H1 (cell line): ENCODE data around the gene CACNA1C. TPM values are rescaled to one million over a fixed set of nuclear protein-coding genes. Genes with fewer than 3 reads are reported as not detected.

ENCODE experiments used
- CTCF ChIA-PET: fragments of 300-600 bp; sonication (Branson Sonifier 250); formaldehyde crosslinking; loops from one replicate; lab custom pipeline; 2021; ENCODE audit not compliant: partially characterized antibody; lab: Charles Lee
- POLR2A ChIA-PET: fragments of 300-600 bp; sonication (Branson Sonifier 250); formaldehyde crosslinking; loops from one replicate; lab custom pipeline; 2021; ENCODE audit warnings: inconsistent platforms; ENCODE audit not compliant: partially characterized antibody; lab: Charles Lee
- DNase-seq, 2 experiments: peaks; one replicate each; pipeline versions ENCODE4 v3.0.0 to v3.0.0-alpha.2; 2010 to 2022; ENCODE audit warnings: low spot score in 2 of 2, low read depth in 1 of 2, mixed read lengths in 1 of 2
- FAIRE-seq: peaks from 2 replicates; lab custom pipeline; 2011; peaks lifted over from hg19 to GRCh38; lab: Jason Lieb, UNC
- H2AFZ ChIP-seq: 2 replicates; pipeline ENCODE4 v1.8.1; 2012; ENCODE audit warnings: low read length, inconsistent platforms
- H2AK5ac ChIP-seq: 2 replicates; pipeline ENCODE4 v1.6.1; 2013; ENCODE audit warnings: low read depth, low read length
- H2BK120ac ChIP-seq: replicated peaks from 2 replicates; pipeline ENCODE3; 2013; ENCODE audit warnings: low read depth, low read length, inconsistent platforms
- H2BK12ac ChIP-seq: 2 replicates; pipeline ENCODE4 v1.6.1; 2013; ENCODE audit warnings: low read depth, low read length
- H2BK15ac ChIP-seq: 2 replicates; pipeline ENCODE4 v1.6.1; 2013; ENCODE audit warnings: low read length
- H2BK20ac ChIP-seq: 2 replicates; pipeline ENCODE4 v1.6.1; 2013; ENCODE audit warnings: low read length
- H2BK5ac ChIP-seq: 2 replicates; pipeline ENCODE4 v1.6.1; 2013; ENCODE audit warnings: low read depth, low read length
- H3K14ac ChIP-seq: 2 replicates; pipeline ENCODE4 v1.6.1; 2013; ENCODE audit warnings: inconsistent platforms; ENCODE audit not compliant: insufficient read length
- H3K18ac ChIP-seq: 2 replicates; pipeline ENCODE4 v1.6.1; 2013; ENCODE audit warnings: low read length; ENCODE audit errors: extremely low read depth
- H3K23ac ChIP-seq: 2 replicates; pipeline ENCODE4 v1.6.1; 2013; ENCODE audit warnings: inconsistent platforms; ENCODE audit not compliant: insufficient read length
- H3K23me2 ChIP-seq: 2 replicates; pipeline ENCODE4 v1.6.1; 2013; ENCODE audit warnings: low read depth, low read length
- H3K27ac ChIP-seq: 2 replicates; pipeline ENCODE4 v1.6.1; 2011; ENCODE audit warnings: low read depth, low read length, inconsistent platforms
- H3K27me3 ChIP-seq, 4 experiments: replicated peaks in 1 of 4; 1 replicate in 1 of 4; 2 replicates in 3 of 4; pipeline versions ENCODE4 v1.6.1 to v1.8.1; 2011 to 2013; ENCODE audit warnings: low read length in 3 of 4, mild to moderate bottlenecking in 3 of 4, inconsistent platforms in 2 of 4, mixed read lengths in 2 of 4, moderate library complexity in 1 of 4; ENCODE audit not compliant: control insufficient read depth in 3 of 4, insufficient read depth in 3 of 4; ENCODE audit errors: extremely low read depth in 1 of 4
- H3K36me3 ChIP-seq, 4 experiments: 2 replicates each; pipeline versions ENCODE4 v1.6.1 to v1.8.1; 2011 to 2013; ENCODE audit warnings: mild to moderate bottlenecking in 4 of 4, low read length in 3 of 4, moderate library complexity in 2 of 4, control low read depth in 1 of 4, inconsistent platforms in 1 of 4; ENCODE audit not compliant: insufficient read depth in 4 of 4, control insufficient read depth in 2 of 4
- H3K4ac ChIP-seq: replicated peaks from 2 replicates; pipeline ENCODE3; 2013; ENCODE audit warnings: low read length, low read depth, mixed read lengths, inconsistent platforms; ENCODE audit not compliant: insufficient read length
- H3K4me1 ChIP-seq, 4 experiments: replicated peaks in 1 of 4; 1 replicate in 1 of 4; 2 replicates in 3 of 4; pipeline versions ENCODE4 v1.6.1 to v1.8.1; 2011 to 2013; ENCODE audit warnings: low read length in 3 of 4, inconsistent platforms in 2 of 4, mixed read lengths in 1 of 4; ENCODE audit not compliant: insufficient read depth in 4 of 4, control insufficient read depth in 3 of 4
- H3K4me2 ChIP-seq, 2 experiments: 2 replicates each; pipeline versions ENCODE4 v1.6.1 to v1.8.1; 2011 to 2013; ENCODE audit warnings: low read depth in 2 of 2, low read length in 2 of 2, control low read depth in 1 of 2, inconsistent platforms in 1 of 2, mild to moderate bottlenecking in 1 of 2; ENCODE audit not compliant: insufficient read depth in 1 of 2
- H3K4me3 ChIP-seq, 4 experiments: fragments of 200-600, 300-600 bp in 1 of 4; sonication (generic), shearing (Covaris generic), sonication (Bioruptor Twin) in 1 of 4; 2 replicates each; pipeline versions ENCODE4 v1.5.1 to v1.8.1; 2011 to 2016; ENCODE audit warnings: low read length in 4 of 4, low read depth in 3 of 4, control low read depth in 2 of 4, inconsistent platforms in 2 of 4, mild to moderate bottlenecking in 2 of 4, mixed read lengths in 1 of 4, moderate library complexity in 1 of 4; ENCODE audit not compliant: insufficient read depth in 2 of 4; ENCODE audit errors: extremely low read depth in 1 of 4
- H3K56ac ChIP-seq: replicated peaks from 2 replicates; pipeline ENCODE3; 2013; ENCODE audit warnings: low read depth, mild to moderate bottlenecking, mixed read lengths, low read length, inconsistent platforms; ENCODE audit not compliant: insufficient read length
- H3K79me1 ChIP-seq: 2 replicates; pipeline ENCODE4 v1.6.1; 2013; ENCODE audit warnings: low read depth, low read length, control low read depth
- H3K79me2 ChIP-seq, 2 experiments: 2 replicates each; pipeline versions ENCODE4 v1.6.1 to v1.8.1; 2012 to 2013; ENCODE audit warnings: low read length in 2 of 2, mild to moderate bottlenecking in 2 of 2, inconsistent platforms in 1 of 2; ENCODE audit not compliant: insufficient read depth in 2 of 2, control insufficient read depth in 1 of 2
- H3K9ac ChIP-seq, 4 experiments: replicated peaks in 1 of 4; 1 replicate in 1 of 4; 2 replicates in 3 of 4; pipeline versions ENCODE4 v1.6.1 to v1.8.1; 2011 to 2013; ENCODE audit warnings: low read depth in 3 of 4, low read length in 3 of 4, control low read depth in 2 of 4, mild to moderate bottlenecking in 2 of 4, moderate library complexity in 2 of 4, inconsistent platforms in 1 of 4; ENCODE audit errors: extremely low read depth in 1 of 4
- H3K9me3 ChIP-seq, 2 experiments: 2 replicates each; pipeline versions ENCODE4 v1.6.1 to v1.8.1; 2012 to 2013; ENCODE audit warnings: mild to moderate bottlenecking in 2 of 2, moderate library complexity in 2 of 2, control low read depth in 1 of 2, inconsistent platforms in 1 of 2, low read depth in 1 of 2, low read length in 1 of 2, mixed read lengths in 1 of 2; ENCODE audit not compliant: insufficient read depth in 2 of 2
- H4K20me1 ChIP-seq, 2 experiments: replicated peaks in 1 of 2; 2 replicates each; pipeline versions ENCODE3 to v1.8.1; 2011 to 2013; ENCODE audit warnings: inconsistent platforms in 2 of 2, low read length in 2 of 2, mild to moderate bottlenecking in 1 of 2; ENCODE audit not compliant: insufficient read depth in 2 of 2, control insufficient read depth in 1 of 2
- H4K5ac ChIP-seq: 2 replicates; pipeline ENCODE4 v1.6.1; 2013; ENCODE audit warnings: low read length, low read depth, mixed read lengths, inconsistent platforms; ENCODE audit not compliant: insufficient read length
- H4K8ac ChIP-seq: 2 replicates; pipeline ENCODE4 v1.8.0; 2013; ENCODE audit warnings: mild to moderate bottlenecking, moderate library complexity, low read length, inconsistent platforms; ENCODE audit not compliant: insufficient read depth; ENCODE audit errors: extremely low read depth
- H4K91ac ChIP-seq: replicated peaks from 2 replicates; pipeline ENCODE3; 2013; ENCODE audit warnings: low read length, mixed read lengths, inconsistent platforms; ENCODE audit not compliant: insufficient read length
- ATF2 ChIP-seq: IDR thresholded peaks from 2 replicates; pipeline ENCODE4 v1.6.1; 2012; ENCODE audit warnings: low read length, inconsistent platforms
- CBX8 ChIP-seq: fragments of 300-800, 300-1000 bp; sonication (generic); IDR thresholded peaks from 2 replicates; pipeline ENCODE4 v1.7.1; 2016; ENCODE audit warnings: low read depth, low read length, borderline replicate concordance
- CHD2 ChIP-seq: IDR thresholded peaks from 2 replicates; pipeline ENCODE4 v1.6.1; 2012; ENCODE audit warnings: low read length, improper control_type of control experiment
- CREB1 ChIP-seq: IDR thresholded peaks from 2 replicates; pipeline ENCODE4 v1.6.1; 2012; ENCODE audit warnings: inconsistent platforms
- CTBP2 ChIP-seq: IDR thresholded peaks from 2 replicates; pipeline ENCODE4 v1.7.0; 2011; ENCODE audit warnings: borderline replicate concordance, mild to moderate bottlenecking, moderate library complexity, mixed read lengths, low read length; ENCODE audit not compliant: insufficient read depth, insufficient read length
- KDM5A ChIP-seq: fragments of 200-600 bp; IDR thresholded peaks from 2 replicates; pipeline ENCODE4 v1.7.1; 2012; ENCODE audit warnings: mild to moderate bottlenecking, low read length, inconsistent platforms, mixed read lengths
- MAFK ChIP-seq: IDR thresholded peaks from 2 replicates; pipeline ENCODE4 v1.6.1; 2012; ENCODE audit warnings: low read depth, mild to moderate bottlenecking, improper control_type of control experiment, low read length
- SUZ12 ChIP-seq: fragments of 200-600 bp; sonication (generic); IDR thresholded peaks from 2 replicates; pipeline ENCODE4 v1.6.1; 2012; ENCODE audit warnings: mild to moderate bottlenecking, inconsistent platforms, low read length, moderate library complexity, mixed read lengths
- YY1 ChIP-seq: IDR thresholded peaks from 2 replicates; pipeline ENCODE4 v1.6.1; 2011; ENCODE audit warnings: low read depth, mild to moderate bottlenecking, low read length
- WGBS, 2 experiments: shearing (Covaris generic) in 1 of 2; methylation state at CpG; one replicate each; pipeline versions ENCODE4 v1.1.6 to v1.1.7; 2013 to 2015; ENCODE audit warnings: low lambda C conversion rate in 2 of 2, mixed read lengths in 2 of 2, inconsistent platforms in 1 of 2, low coverage in 1 of 2, missing lambda C conversion rate in 1 of 2; ENCODE audit not compliant: insufficient replicate concordance in 2 of 2, insufficient coverage in 1 of 2, insufficient read length in 1 of 2; ENCODE audit errors: extremely low coverage in 1 of 2, missing lambda C conversion rate in 1 of 2; 5-methylcytosine and 5-hydroxymethylcytosine counted together
- polyA plus RNA-seq, 7 experiments: library from polyadenylated mRNA; depleted of rRNA in 3 of 7; stranded (reverse) in 5 of 7; unstranded in 2 of 7; fragments of >200 nt in 5 of 7; fragments of 200-250 nt in 2 of 7; gene quantifications; 1 replicate in 5 of 7; 2 replicates in 1 of 7; 4 replicates in 1 of 7; pipeline versions ENCODE4 v1.2.1 to v1.2.3, GENCODE V29; 2011 to 2013; ENCODE audit warnings: missing spikeins in 2 of 7, mixed read lengths in 2 of 7
- total RNA-seq: library from RNA; stranded (reverse); fragmentation: NEBNext Ultra II Directional; extraction: Animal tissue kit (Norgen Biotek cat#: 25700); gene quantifications from 2 replicates; pipeline ENCODE4 v1.2.1, GENCODE V29; 2021

CACNA1C gene
- total and polyA plus RNA-seq, 2 of the 8 experiments (the other 6 are each of a cell fraction or from before 2014, with no cell fraction given) = 1.3 TPM

- Histone ChIP-seq H3K27me3 (no peaks in the 10 kb centered on the region), H4K5ac (no peak overlapping the region), H3K4me2 (no peak overlapping the region), H3K79me1 (peaks cover 3% of the 10 kb centered on the region; the same call in 1 of the 2 replicates), H3K79me2 (no peaks in the 10 kb centered on the region), H2BK15ac (no peak overlapping the region), H3K9ac (no peak overlapping the region), H2BK20ac (no peak overlapping the region), H3K23ac (no peak overlapping the region), H3K36me3 (no peaks in the 10 kb centered on the region), H3K27ac (no peak overlapping the region), H2BK120ac (no peak overlapping the region), H3K9me3 (peaks cover 4 to 5% of the 10 kb centered on the region in 2 experiments; a peak in 3 of 4 replicates), H2BK12ac (no peak overlapping the region), H3K18ac (no peak overlapping the region), H4K91ac (no peak overlapping the region), H2AFZ (no peak overlapping the region), H3K23me2 (no peaks in the 10 kb centered on the region), H3K4ac (no peak overlapping the region), H4K8ac (no peak overlapping the region), H3K4me3 (no peak overlapping the region; a peak in 1 of 8 replicates), H3K4me1 (peaks cover 0 to 10% (median 5%) of the 10 kb centered on the region in 4 experiments; a peak in 4 of 7 replicates), H3K14ac (no peak overlapping the region), H2AK5ac (no peak overlapping the region), H3K56ac (no peak overlapping the region), H4K20me1 (no peaks in the 10 kb centered on the region), H2BK5ac (no peak overlapping the region)
- DNase-seq = no peak
- WGBS, 2 experiments = 85% methylated on average over 8 of the region's 8 CpGs; no CpG with 5 or more reads in 1 of the 2 experiments
- no peak for FAIRE-seq
- CTCF ChIA-PET = interaction anchor here (0.8 to 1.6 kb wide), 9 partner anchors 8 to 312 kb away, joined by 3 to 6 read pairs (median 3); no protein-coding TSS in a partner anchor
- POLR2A ChIA-PET = interaction anchor here (1.0 kb wide), 1 partner anchor 160 kb away, joined by 3 read pairs; no protein-coding TSS in a partner anchor
- TF ChIP-seq CTBP2 (no peak), YY1 (no peak), CHD2 (no peak), CBX8 (no peak), ATF2 (no peak), CREB1 (no peak), SUZ12 (no peak), MAFK (no peak), KDM5A (no peak)
These were observed 198.9 kb downstream of the CACNA1C start for GRCh38 chr12:2251526-2252209.
